NCI-H146 (cell line): ENCODE results near the gene CDKN3.
"Not testable (repeated sequence)": the region's sequence is repeated elsewhere in the genome, so short reads cannot be mapped to it uniquely, and the experiment has no call there.

Source experiments
- DNase-seq: peaks from one replicate; lab custom pipeline; 2025; lab: John Stamatoyannopoulos, UW

CDKN3 gene

DNA sequence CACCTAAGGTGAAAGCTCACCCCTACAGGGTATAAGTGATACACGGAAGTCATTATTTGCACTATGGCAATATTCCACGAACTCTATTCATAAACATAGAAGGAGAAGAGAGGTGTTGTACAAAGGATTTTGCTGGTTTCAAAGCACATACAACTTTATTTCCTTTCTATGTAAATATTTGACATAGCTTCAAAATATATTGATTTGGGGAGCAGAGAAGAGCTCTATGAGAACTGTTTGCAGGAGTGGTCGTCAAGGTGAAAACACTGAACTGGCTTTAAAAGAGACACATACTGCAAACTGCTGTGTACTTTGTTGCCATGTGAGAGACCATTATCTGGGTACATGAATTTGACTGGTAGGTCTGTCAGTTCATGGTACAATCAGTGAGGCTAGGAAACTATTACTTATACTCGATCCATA is 27.7 kb downstream of the CDKN3 start:
- DNase-seq, result peak; percentile 20

DNA sequence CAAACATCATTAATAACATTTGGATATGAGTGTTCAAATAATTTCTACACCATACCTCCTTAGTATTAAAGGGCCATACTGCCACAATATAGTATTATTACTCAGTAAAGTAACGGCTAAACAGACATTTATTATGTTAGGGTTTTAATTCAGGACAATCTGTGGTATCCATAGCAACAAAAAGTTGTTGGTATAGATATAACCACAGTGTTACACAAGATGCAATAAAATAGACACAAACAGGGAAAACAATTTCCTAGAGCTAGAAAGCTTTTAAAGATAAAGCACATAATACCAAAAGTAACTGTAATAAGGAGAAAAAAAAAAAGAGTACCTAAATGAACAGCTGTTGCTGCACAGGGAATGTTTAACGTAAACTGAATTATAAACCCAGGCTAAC is 28.3 kb downstream of the CDKN3 start:
- no peak for DNase-seq

DNA sequence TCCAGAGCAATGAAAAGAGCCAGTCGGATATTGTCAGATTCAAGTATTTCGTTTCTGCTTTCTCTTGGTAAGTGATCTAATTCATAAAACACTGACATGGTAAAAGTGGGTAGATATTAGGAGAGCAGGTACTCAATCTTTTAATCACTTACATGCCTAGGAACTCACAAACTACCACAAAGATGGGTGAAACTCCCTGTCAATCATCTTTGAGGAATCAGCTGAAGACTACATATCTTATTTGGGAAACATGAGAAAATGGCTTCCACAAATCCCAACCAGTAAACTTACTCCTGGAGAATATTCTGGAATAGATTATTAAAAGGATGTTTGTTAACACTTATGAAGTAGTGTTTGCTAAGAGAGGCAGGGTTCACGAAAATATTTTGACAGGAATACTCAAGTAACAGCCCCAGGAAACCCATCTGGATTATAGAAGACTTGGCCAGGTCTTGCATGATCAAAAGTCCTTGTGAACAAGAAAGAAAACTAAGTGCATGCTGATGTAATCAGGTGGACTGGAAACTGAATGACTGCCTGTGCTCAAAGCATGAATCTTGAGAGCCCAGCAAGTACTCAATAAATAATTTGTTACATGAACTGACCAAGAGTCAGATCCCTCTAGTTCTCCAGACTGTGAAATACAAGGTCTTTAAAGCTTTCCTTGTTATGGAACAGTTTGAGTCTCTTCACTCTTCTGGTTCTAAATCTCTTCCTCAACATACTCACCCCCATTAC is 28.9 kb downstream of the CDKN3 start:
- DNase-seq, result no peak

DNA sequence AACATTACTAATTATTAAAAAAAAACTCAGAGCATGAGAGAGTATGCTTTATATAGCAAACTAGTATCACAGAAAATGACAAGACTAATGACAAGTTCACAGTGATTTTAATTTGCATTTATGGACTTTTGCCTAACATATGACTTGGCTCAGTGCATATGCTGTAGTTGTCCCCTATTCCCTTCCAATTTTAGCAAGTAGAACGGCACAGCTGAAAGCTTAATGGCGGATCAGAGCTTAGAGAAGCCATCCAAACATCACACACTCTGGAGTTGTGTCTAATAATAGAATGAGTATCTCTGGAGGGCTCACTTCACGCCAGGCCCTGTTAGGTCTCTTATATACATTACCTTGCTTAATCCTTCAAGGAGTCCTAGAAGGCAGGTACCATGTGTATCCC is 31.1 kb downstream of the CDKN3 start:
- no peak for DNase-seq

GRCh38 chr14:54428527-54428926 is 31.7 kb downstream of the CDKN3 start:
- DNase-seq, result no peak

- no peak for DNase-seq
These were observed 38.7 kb downstream of the CDKN3 start for GRCh38 chr14:54435500-54435981.

DNA sequence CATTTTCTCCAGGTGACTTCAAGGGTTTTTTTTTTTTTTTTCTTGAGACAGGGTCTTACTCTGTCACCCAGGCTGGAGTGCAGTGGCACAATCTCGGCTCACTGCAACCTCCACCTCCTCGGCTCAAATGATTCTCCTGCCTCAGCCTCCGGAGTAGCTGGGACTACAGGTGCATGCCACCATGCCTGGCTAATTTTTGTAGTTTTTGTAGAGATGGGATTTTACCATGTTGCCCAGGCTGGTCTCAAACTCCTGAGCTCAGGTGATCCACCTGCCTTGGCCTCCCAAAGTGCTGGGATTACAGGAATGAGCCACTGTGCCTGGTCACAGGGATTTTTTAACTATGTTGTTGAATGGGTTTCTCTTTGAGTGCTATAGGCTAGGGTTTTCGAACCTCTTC is 41.1 kb downstream of the CDKN3 start:
- not testable (repeated sequence) for DNase-seq

DNA sequence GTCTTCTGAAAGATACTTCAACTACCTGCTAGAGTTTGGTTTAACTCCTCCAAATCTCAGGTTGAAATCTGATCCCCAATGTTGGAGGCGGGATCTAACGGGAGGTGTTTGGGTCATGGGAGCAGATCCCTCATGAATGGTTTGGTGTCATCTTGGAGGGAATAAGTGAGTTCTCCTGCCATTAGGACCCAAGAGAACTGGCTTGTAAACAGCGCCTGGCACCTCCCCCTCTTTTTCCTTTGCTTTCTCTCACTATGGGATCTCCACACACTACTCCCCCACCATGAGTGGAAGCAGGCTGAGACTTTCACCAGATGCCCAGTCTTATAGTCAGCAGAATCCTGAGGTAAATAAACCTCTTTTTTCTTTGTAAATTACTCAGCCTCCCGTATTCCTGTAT is 41.9 kb downstream of the CDKN3 start:
- DNase-seq, result no peak

- no peak for DNase-seq
These were observed 43.2 kb downstream of the CDKN3 start for GRCh38 chr14:54440037-54440436.

DNA sequence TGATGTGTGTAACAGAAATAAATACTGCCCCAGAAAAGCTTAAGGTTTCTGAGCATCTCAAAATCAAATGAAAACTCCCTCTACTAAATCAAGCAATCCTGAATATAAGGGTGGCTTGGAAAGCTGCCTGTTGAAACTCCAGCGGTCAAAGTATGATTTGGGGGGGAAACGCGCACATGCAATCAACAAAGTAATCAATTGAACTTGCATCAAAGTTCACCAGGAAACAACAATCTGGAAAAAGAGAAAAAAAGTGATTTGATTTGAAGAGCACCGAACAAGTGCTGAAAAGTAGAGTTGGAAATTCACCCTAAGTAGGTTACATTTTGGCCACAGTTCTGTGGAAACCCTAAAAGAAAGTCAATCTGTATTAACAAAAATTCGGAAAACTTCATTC is 43.7 kb downstream of the CDKN3 start:
- DNase-seq, result no peak

DNA sequence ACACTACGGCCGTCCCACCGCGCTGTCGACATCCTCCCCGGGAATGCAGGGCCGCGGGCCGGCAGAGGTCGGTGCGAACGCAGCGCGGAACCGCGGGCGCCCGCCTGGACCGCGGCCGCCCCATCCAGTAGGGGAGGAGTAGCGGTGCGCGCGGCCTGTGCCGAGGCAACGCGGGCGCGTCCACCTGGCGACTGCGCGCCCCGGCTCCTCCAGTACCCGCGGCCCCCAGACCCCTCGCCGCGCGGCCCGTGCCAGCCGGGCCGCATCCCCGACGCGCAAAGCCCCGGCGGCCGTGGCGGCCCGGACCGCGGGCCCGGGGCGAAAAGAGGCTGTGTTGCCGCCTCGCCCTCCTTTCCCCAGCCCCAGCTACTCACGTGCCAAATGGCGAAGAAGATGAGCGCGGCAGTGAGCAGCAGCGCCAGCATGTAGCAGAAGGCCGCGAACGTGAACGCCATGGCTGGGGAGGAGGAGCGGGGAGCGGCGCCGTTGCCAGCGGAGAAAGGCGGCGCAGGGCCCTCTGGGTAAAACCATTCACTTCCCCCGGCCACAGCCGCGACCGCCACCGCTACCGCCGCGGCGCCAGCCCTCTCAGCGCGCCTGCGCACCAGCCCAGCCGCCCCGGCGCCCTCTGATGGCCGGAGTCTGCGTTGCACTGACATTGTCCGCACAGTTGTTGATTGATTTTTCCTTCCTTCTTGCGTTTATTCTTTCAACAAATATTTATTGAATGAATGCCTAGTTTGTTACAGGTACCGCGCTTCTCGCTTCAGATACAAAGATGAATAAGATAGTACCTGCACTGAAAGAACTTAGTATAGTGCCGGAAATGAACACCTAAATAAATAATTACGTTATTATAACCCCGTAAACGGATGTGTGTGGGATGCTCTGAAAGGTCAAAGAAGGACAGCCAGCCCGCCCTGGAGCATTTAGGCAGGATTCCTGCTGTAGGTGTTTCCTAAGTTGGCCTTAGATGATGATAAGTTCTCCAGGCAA is 44.4 kb downstream of the CDKN3 start, which contains the start of gene CNIH1:
Gene CNIH1 (minus strand): TSS at position 502 of the 996 bp plus-strand sequence. CDS start 47 bp downstream, at position 455.
- DNase-seq, result peak; percentile 90

DNA sequence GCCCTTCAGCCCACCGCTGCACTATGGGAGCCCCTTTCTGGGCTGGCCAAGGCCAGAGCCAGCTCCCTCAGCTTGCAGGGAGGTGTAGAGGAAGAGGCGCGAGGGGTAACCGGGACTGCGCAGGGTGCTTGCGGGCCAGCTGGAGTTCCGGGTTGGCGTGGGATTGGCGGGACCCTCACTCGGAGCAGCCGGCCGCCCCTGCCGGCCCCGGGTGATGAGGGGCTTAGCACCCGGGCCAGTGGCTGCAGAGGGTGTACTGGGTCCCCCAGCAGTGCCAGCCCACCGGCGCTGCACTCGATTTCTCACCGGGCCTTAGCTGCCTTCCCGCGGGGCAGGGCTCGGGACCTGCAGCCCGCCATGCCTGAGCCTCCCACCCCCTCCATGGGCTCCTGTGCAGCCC is 46.2 kb downstream of the CDKN3 start:
- DNase-seq, result not testable (repeated sequence)

DNA sequence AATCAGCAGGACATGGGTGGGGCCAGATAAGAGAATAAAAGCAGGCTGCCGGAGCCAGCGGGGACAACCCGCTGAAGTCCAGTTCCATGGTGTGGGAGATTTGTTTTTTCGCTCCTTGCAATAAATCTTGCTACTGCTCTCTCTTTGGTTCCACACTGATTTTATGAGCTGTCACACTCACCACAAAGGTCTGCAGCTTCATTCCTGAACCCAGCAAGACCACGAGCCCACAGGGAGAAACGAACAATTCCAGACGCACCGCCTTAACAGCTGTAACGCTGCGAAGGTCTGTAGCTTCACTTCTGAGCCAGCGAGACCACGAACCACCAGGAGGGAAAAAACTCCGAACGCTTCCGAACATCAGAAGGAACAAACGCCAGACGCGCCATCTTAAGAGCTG is 47.2 kb downstream of the CDKN3 start:
- no peak for DNase-seq

- DNase-seq, result no peak
These were observed 47.9 kb downstream of the CDKN3 start for GRCh38 chr14:54444681-54445080.

DNA sequence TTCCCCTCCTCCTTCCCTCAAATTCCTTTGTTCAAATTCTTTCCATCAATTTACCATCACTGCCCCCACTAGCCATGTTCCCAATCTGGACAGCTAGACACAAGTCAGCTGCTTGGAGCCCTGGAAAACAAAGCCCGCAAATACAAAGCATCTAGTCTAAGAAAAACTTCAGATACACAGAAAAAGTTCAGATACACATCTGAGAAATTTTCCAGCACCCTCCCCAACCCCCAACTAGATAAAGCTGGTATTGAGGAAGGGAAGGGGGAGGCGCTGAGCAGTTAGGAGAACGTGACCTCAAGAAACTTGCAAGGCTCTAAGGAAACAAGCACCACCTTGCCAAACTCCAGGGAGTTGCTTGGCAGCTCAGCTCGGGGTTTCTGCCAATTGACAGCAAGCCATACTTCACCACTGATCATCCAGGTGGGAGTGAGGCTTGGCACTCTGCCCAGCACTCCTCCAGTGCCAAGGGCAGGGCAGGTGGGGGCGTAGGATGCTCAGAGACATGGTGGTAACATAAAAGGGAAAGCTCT is 49.4 kb downstream of the CDKN3 start:
- DNase-seq, result peak; percentile 3

DNA sequence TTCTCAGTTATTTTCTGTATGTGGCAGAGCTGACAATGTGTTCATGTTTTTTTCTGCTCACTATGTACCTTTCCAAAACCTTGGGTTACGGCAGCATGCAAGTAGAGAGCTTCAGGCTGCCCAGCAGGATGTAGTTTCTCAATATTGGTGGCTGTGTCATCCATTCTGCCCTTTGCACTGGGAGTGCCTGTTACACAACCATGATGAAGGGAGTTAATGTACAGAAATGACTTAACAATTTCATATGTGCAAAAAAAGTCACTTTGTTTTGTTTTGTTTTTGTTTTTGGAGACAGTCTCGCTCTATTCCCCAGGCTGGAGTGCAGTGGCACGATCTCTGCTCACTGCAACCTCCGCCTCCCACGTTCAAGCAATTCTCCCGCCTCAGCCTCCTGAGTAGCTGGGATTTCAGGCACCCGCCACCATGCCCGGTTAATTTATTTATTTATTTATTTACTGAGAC is 50.5 kb downstream of the CDKN3 start:
- DNase-seq, result no peak

GRCh38 chr14:54450535-54450934 is 53.7 kb downstream of the CDKN3 start:
- no peak for DNase-seq

- no peak for DNase-seq
These were observed 54.4 kb downstream of the CDKN3 start for GRCh38 chr14:54451121-54451601.

- DNase-seq, result no peak
These were observed 55.2 kb downstream of the CDKN3 start for GRCh38 chr14:54451961-54452360.

GRCh38 chr14:54453252-54453651 is 56.4 kb downstream of the CDKN3 start:
- no peak for DNase-seq

GRCh38 chr14:54453990-54454389 is 57.2 kb downstream of the CDKN3 start:
- DNase-seq, result not testable (repeated sequence)

GRCh38 chr14:54455363-54455762 is 58.6 kb downstream of the CDKN3 start:
- DNase-seq, result no peak
